COR-L47 (cell line): ENCODE results near the gene SNRNP25.
A peak's percentile ranks its signal among the peaks of the same experiment; 100 is the strongest.

Experiments used
- DNase-seq: peaks from one replicate; lab custom pipeline; 2025; lab: John Stamatoyannopoulos, UW

Gene SNRNP25

GRCh38 chr16:78444-79150 lies 25.0 kb downstream of the SNRNP25 start:
- DNase-seq, result no peak

GRCh38 chr16:79151-80054 lies 25.8 kb downstream of the SNRNP25 start:
- no peak for DNase-seq

GRCh38 chr16:83060-83603 lies 29.5 kb downstream of the SNRNP25 start:
- DNase-seq, result no peak

- DNase-seq, result peak; percentile 64
Observed at GRCh38 chr16:83781-84615, 30.4 kb downstream of the SNRNP25 start.

- DNase-seq, result peak; percentile 70
Observed at GRCh38 chr16:84718-85406, 31.2 kb downstream of the SNRNP25 start.

- no peak for DNase-seq
Observed at GRCh38 chr16:85407-85782, 31.8 kb downstream of the SNRNP25 start.

- no peak for DNase-seq
Observed at GRCh38 chr16:85865-86264, 32.2 kb downstream of the SNRNP25 start.

- DNase-seq, result no peak
Observed at GRCh38 chr16:86483-86952, 32.9 kb downstream of the SNRNP25 start.

GRCh38 chr16:88613-89012 lies 35.0 kb downstream of the SNRNP25 start:
- no peak for DNase-seq

- no peak for DNase-seq
Observed at GRCh38 chr16:89391-90302, 36.0 kb downstream of the SNRNP25 start.

GRCh38 chr16:91484-91883 lies 37.9 kb downstream of the SNRNP25 start:
- DNase-seq, result peak; percentile 24

- DNase-seq, result no peak
Observed at GRCh38 chr16:92431-93339, 39.1 kb downstream of the SNRNP25 start.

- DNase-seq, result no peak
Observed at GRCh38 chr16:94918-95265, 41.3 kb downstream of the SNRNP25 start.

- peak; percentile 85 for DNase-seq
Observed at GRCh38 chr16:96935-97381, 43.3 kb downstream of the SNRNP25 start.

GRCh38 chr16:97822-98221 lies 44.2 kb downstream of the SNRNP25 start:
- DNase-seq, result no peak

- DNase-seq, result no peak
Observed at GRCh38 chr16:100989-101388, 47.4 kb downstream of the SNRNP25 start.

- no peak for DNase-seq
Observed at GRCh38 chr16:101586-101985, 48.0 kb downstream of the SNRNP25 start.

GRCh38 chr16:102060-102855 lies 48.6 kb downstream of the SNRNP25 start:
- DNase-seq, result no peak
